ENCODE results near the gene RUNX2.

- no peak for TF ChIP-seq TARDBP (IDR thresholded peaks at IDR 0.05)
- TF ChIP-seq NFRKB (IDR thresholded peaks at IDR 0.05): no peak
- TF ChIP-seq L3MBTL2 (conservative IDR thresholded peaks at IDR 0.05): no peak
- no peak for TF ChIP-seq BHLHE40 (IDR thresholded peaks at IDR 0.05; ENCODE audit: borderline replicate concordance)
- TF ChIP-seq ELF4 (IDR thresholded peaks at IDR 0.05): no peak
- no peak for TF ChIP-seq SP1 (IDR thresholded peaks at IDR 0.05)
- TF ChIP-seq FOXK2 (IDR thresholded peaks at IDR 0.05): no peak
- TF ChIP-seq SUZ12 (IDR thresholded peaks at IDR 0.05): no peak
- no peak for TF ChIP-seq FOXA1 (IDR thresholded peaks at IDR 0.05)
These were observed 190.0 kb downstream of the RUNX2 start for GRCh38 chr6:45518013-45518720.

Data from HEK293T (cell line).